ENCODE results near the gene UAP1. TPM values are rescaled to one million over a fixed set of nuclear protein-coding genes. Genes with fewer than 3 reads are reported as not detected.
"Not testable (repeated sequence)": the region's sequence is repeated elsewhere in the genome, so short reads cannot be mapped to it uniquely, and the experiment has no call there.

Gene UAP1
- polyA plus RNA-seq, 4 donors = 55.1 to 118 (median 66.0) TPM

GRCh38 chr1:162568802-162569201 is 7.3 kb downstream of the UAP1 start:
- WGBS, 3 donors = 32 to 45% (median 36%) methylated on average over 4 of the region's 4 CpGs
- Histone ChIP-seq H3K27ac (ENCODE audit: low read depth in 1 of 3, low read length in 2 of 3) (peak overlapping the region in 2 of 3 donors; percentile 5 to 35), H3K4me3 (ENCODE audit: low read depth in 1 of 3, low read length in 3 of 3) (no peak overlapping the region), H3K4me1 (ENCODE audit: control insufficient read depth in 3 of 3, insufficient read depth in 2 of 3, low read depth in 1 of 3, low read length in 2 of 3) (peaks cover 6 to 14% (median 9%) of the 10 kb centered on the region in 3 donors), H3K36me3 (ENCODE audit: control insufficient read depth in 3 of 3, insufficient read depth in 2 of 3, low read depth in 1 of 3, low read length in 3 of 3) (peaks cover 0 to 12% (median 6%) of the 10 kb centered on the region in 3 donors), H3K27me3 (ENCODE audit: control insufficient read depth in 3 of 3, insufficient read depth in 3 of 3, low read length in 3 of 3) (no peaks in the 10 kb centered on the region), H3K9me3 (ENCODE audit: control insufficient read depth in 2 of 2, insufficient read depth in 1 of 2, low read depth in 1 of 2, low read length in 1 of 2) (no peaks in the 10 kb centered on the region)
- FAIRE-seq (no peak), DNase-seq (peak; percentile 22 to 65)

GRCh38 chr1:162570718-162571117 is 9.2 kb downstream of the UAP1 start:
- no peak for FAIRE-seq
- WGBS, 3 donors = 78 to 91% (median 90%) methylated on average over 1 of the region's 1 CpG

GRCh38 chr1:162571121-162571520 is 9.6 kb downstream of the UAP1 start:
- Histone ChIP-seq H3K4me1 (ENCODE audit: control insufficient read depth in 3 of 3, insufficient read depth in 2 of 3, low read depth in 1 of 3, low read length in 2 of 3) (peaks cover 3 to 10% (median 3%) of the 10 kb centered on the region in 3 donors), H3K27ac (ENCODE audit: low read depth in 1 of 3, low read length in 2 of 3) (peak overlapping the region in 1 of 3 donors; percentile 21), H3K36me3 (ENCODE audit: control insufficient read depth in 3 of 3, insufficient read depth in 2 of 3, low read depth in 1 of 3, low read length in 3 of 3) (peaks cover 0 to 12% (median 6%) of the 10 kb centered on the region in 3 donors)
- WGBS, 3 donors = 49 to 75% (median 52%) methylated on average over 7 of the region's 7 CpGs
- DNase-seq; H3K9me3 ChIP-seq (ENCODE audit: control insufficient read depth in 2 of 2, insufficient read depth in 1 of 2, low read depth in 1 of 2, low read length in 1 of 2); FAIRE-seq; H3K4me3 ChIP-seq (ENCODE audit: low read depth in 1 of 3, low read length in 3 of 3); H3K27me3 ChIP-seq (ENCODE audit: control insufficient read depth in 3 of 3, insufficient read depth in 3 of 3, low read length in 3 of 3): not testable (repeated sequence)

More at GRCh38 chr1:162570718-162571117, 9.2 kb downstream of the UAP1 start:
- no peak overlapping the region for H3K4me3 ChIP-seq (ENCODE audit: low read depth in 1 of 3, low read length in 3 of 3)
- no peaks in the 10 kb centered on the region for H3K9me3 ChIP-seq (ENCODE audit: control insufficient read depth in 2 of 2, insufficient read depth in 1 of 2, low read depth in 1 of 2, low read length in 1 of 2)
- no peaks in the 10 kb centered on the region for H3K27me3 ChIP-seq (ENCODE audit: control insufficient read depth in 3 of 3, insufficient read depth in 3 of 3, low read length in 3 of 3)
- H3K36me3 ChIP-seq (ENCODE audit: control insufficient read depth in 3 of 3, insufficient read depth in 2 of 3, low read depth in 1 of 3, low read length in 3 of 3) = peaks cover 0 to 13% (median 6%) of the 10 kb centered on the region in 3 donors
- peaks cover 3 to 10% (median 5%) of the 10 kb centered on the region in 3 donors for H3K4me1 ChIP-seq (ENCODE audit: control insufficient read depth in 3 of 3, insufficient read depth in 2 of 3, low read depth in 1 of 3, low read length in 2 of 3)
- peak; percentile 23 to 29 for DNase-seq
- peak overlapping the region in 1 of 3 donors; percentile 21 for H3K27ac ChIP-seq (ENCODE audit: low read depth in 1 of 3, low read length in 2 of 3)

GRCh38 chr1:162571696-162572095 is 10.2 kb downstream of the UAP1 start:
- Histone ChIP-seq H3K4me3 (ENCODE audit: low read depth in 1 of 3, low read length in 3 of 3) (no peak overlapping the region), H3K9me3 (ENCODE audit: control insufficient read depth in 2 of 2, insufficient read depth in 1 of 2, low read depth in 1 of 2, low read length in 1 of 2) (no peaks in the 10 kb centered on the region), H3K4me1 (ENCODE audit: control insufficient read depth in 3 of 3, insufficient read depth in 2 of 3, low read depth in 1 of 3, low read length in 2 of 3) (peaks cover 2 to 10% (median 3%) of the 10 kb centered on the region in 3 donors), H3K27ac (ENCODE audit: low read depth in 1 of 3, low read length in 2 of 3) (no peak overlapping the region), H3K27me3 (ENCODE audit: control insufficient read depth in 3 of 3, insufficient read depth in 3 of 3, low read length in 3 of 3) (no peaks in the 10 kb centered on the region), H3K36me3 (ENCODE audit: control insufficient read depth in 3 of 3, insufficient read depth in 2 of 3, low read depth in 1 of 3, low read length in 3 of 3) (peaks cover 0 to 8% (median 5%) of the 10 kb centered on the region in 3 donors)
- 16 to 40% (median 28%) methylated on average over 1 of the region's 1 CpG for WGBS, 3 donors
- FAIRE-seq (no peak), DNase-seq (no peak)

GRCh38 chr1:162573136-162573535 is 11.6 kb downstream of the UAP1 start:
- peaks cover 0 to 10% (median 3%) of the 10 kb centered on the region in 3 donors for H3K4me1 ChIP-seq (ENCODE audit: control insufficient read depth in 3 of 3, insufficient read depth in 2 of 3, low read depth in 1 of 3, low read length in 2 of 3)
- FAIRE-seq (no peak), DNase-seq (no peak)
- 89 to 96% (median 92%) methylated on average over 1 of the region's 1 CpG for WGBS, 3 donors
- no peaks in the 10 kb centered on the region for H3K9me3 ChIP-seq (ENCODE audit: control insufficient read depth in 2 of 2, insufficient read depth in 1 of 2, low read depth in 1 of 2, low read length in 1 of 2)
- H3K4me3 ChIP-seq (ENCODE audit: low read depth in 1 of 3, low read length in 3 of 3) = no peak overlapping the region
- no peaks in the 10 kb centered on the region for H3K27me3 ChIP-seq (ENCODE audit: control insufficient read depth in 3 of 3, insufficient read depth in 3 of 3, low read length in 3 of 3)
- H3K36me3 ChIP-seq (ENCODE audit: control insufficient read depth in 3 of 3, insufficient read depth in 2 of 3, low read depth in 1 of 3, low read length in 3 of 3) = peaks cover 4 to 10% (median 6%) of the 10 kb centered on the region in 3 donors
- no peak overlapping the region for H3K27ac ChIP-seq (ENCODE audit: low read depth in 1 of 3, low read length in 2 of 3)

GRCh38 chr1:162578071-162578700 is 16.7 kb downstream of the UAP1 start:
- H3K4me3 ChIP-seq (ENCODE audit: low read depth in 1 of 3, low read length in 3 of 3) = no peak overlapping the region
- FAIRE-seq = no peak
- H3K9me3 ChIP-seq (ENCODE audit: control insufficient read depth in 2 of 2, insufficient read depth in 1 of 2, low read depth in 1 of 2, low read length in 1 of 2) = no peaks in the 10 kb centered on the region
- DNase-seq = no peak
- H3K4me1 ChIP-seq (ENCODE audit: control insufficient read depth in 3 of 3, insufficient read depth in 2 of 3, low read depth in 1 of 3, low read length in 2 of 3) = no peaks in the 10 kb centered on the region
- no peaks in the 10 kb centered on the region for H3K27me3 ChIP-seq (ENCODE audit: control insufficient read depth in 3 of 3, insufficient read depth in 3 of 3, low read length in 3 of 3)
- H3K36me3 ChIP-seq (ENCODE audit: control insufficient read depth in 3 of 3, insufficient read depth in 2 of 3, low read depth in 1 of 3, low read length in 3 of 3) = peaks cover 4 to 15% (median 14%) of the 10 kb centered on the region in 3 donors
- no peak overlapping the region for H3K27ac ChIP-seq (ENCODE audit: low read depth in 1 of 3, low read length in 2 of 3)
- 81 to 92% (median 86%) methylated on average over 4 of the region's 4 CpGs for WGBS, 3 donors

- no peak overlapping the region for H3K4me3 ChIP-seq (ENCODE audit: low read depth in 1 of 3, low read length in 3 of 3)
- DNase-seq (no peak), FAIRE-seq (no peak)
- no peaks in the 10 kb centered on the region for H3K27me3 ChIP-seq (ENCODE audit: control insufficient read depth in 3 of 3, insufficient read depth in 3 of 3, low read length in 3 of 3)
- H3K36me3 ChIP-seq (ENCODE audit: control insufficient read depth in 3 of 3, insufficient read depth in 2 of 3, low read depth in 1 of 3, low read length in 3 of 3) = peaks cover 4 to 18% (median 14%) of the 10 kb centered on the region in 3 donors
- H3K27ac ChIP-seq (ENCODE audit: low read depth in 1 of 3, low read length in 2 of 3) = no peak overlapping the region
- H3K4me1 ChIP-seq (ENCODE audit: control insufficient read depth in 3 of 3, insufficient read depth in 2 of 3, low read depth in 1 of 3, low read length in 2 of 3) = no peaks in the 10 kb centered on the region
- H3K9me3 ChIP-seq (ENCODE audit: control insufficient read depth in 2 of 2, insufficient read depth in 1 of 2, low read depth in 1 of 2, low read length in 1 of 2) = no peaks in the 10 kb centered on the region
- WGBS, 3 donors = 88 to 96% (median 93%) methylated on average over 1 of the region's 1 CpG
Observed at GRCh38 chr1:162578936-162579335, 17.4 kb downstream of the UAP1 start.

GRCh38 chr1:162580308-162580707 is 18.8 kb downstream of the UAP1 start:
- no peaks in the 10 kb centered on the region for H3K27me3 ChIP-seq (ENCODE audit: control insufficient read depth in 3 of 3, insufficient read depth in 3 of 3, low read length in 3 of 3)
- no peak overlapping the region for H3K27ac ChIP-seq (ENCODE audit: low read depth in 1 of 3, low read length in 2 of 3)
- DNase-seq (no peak), FAIRE-seq (no peak)
- no peaks in the 10 kb centered on the region for H3K9me3 ChIP-seq (ENCODE audit: control insufficient read depth in 2 of 2, insufficient read depth in 1 of 2, low read depth in 1 of 2, low read length in 1 of 2)
- H3K4me1 ChIP-seq (ENCODE audit: control insufficient read depth in 3 of 3, insufficient read depth in 2 of 3, low read depth in 1 of 3, low read length in 2 of 3) = no peaks in the 10 kb centered on the region
- H3K4me3 ChIP-seq (ENCODE audit: low read depth in 1 of 3, low read length in 3 of 3) = no peak overlapping the region
- peaks cover 4 to 28% (median 14%) of the 10 kb centered on the region in 3 donors for H3K36me3 ChIP-seq (ENCODE audit: control insufficient read depth in 3 of 3, insufficient read depth in 2 of 3, low read depth in 1 of 3, low read length in 3 of 3)

Measured in small intestine (tissue), 7 donors.